Activated naive CD4-positive, alpha-beta T cell treated with Interleukin-2 at 50 U/mL for 16 hours (primary cell): ENCODE data around the gene TFCP2.

Source experiments
- DNase-seq: peaks from one replicate; pipeline ENCODE4 v3.0.0-alpha.2; 2020

Gene TFCP2

DNA sequence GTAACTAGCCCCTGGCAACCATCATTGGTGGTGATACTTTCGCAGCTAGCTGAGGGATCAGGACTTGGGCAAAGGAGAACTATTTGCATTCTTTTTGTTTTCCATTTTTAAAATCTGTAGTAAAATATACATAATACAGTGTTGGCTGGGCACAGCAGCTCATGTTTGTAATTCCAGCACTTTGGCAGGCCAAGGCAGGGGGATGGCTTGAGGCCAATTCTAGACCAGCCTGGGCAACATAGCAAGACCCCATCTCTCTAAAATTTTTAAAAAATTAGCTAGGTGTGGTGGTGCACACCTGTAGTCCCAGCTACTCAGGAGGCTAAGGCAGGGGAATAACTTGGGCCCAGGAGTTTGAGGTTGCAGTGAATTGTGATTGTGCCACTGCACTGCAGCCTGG lies 20.0 kb downstream of the TFCP2 start:
- DNase-seq: no peak

DNA sequence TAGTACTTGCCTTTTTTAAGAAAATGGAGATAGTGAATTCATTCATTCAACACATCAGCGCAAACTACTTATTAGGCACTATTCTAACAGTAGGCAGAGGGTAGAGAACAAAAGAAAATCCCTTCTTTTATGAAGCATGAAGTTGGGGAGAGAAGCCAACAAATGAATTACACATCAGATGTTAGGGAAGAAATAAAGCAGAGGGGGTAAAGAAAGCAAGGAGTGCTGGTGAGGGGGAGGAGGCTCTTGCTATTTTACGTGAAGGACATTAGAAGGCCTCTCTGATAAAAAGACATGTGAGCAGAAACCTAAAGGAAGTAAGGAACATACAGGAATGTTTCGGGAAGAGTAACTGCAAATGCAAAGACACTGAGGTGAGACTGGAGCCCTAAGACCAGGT lies 22.2 kb downstream of the TFCP2 start:
- no peak for DNase-seq

DNA sequence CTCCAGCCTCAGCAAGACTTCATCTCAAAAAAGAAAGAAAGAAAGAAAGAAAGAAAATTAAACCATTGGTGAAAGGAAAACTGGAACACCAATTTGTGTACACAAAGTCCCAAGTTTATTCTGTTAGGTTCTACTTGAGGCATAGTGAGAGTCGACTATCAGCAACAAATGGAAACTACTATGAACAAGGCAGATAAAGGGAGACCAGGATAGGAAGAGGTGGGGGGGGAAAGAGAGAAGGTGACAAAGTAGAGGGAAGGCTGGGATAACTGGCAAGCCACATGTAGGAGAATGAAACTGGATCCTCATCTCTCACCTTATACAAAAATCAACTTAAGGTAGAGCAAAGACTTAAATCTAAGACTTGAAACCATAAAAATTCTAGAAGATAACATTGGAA lies 25.6 kb downstream of the TFCP2 start:
- DNase-seq: no peak

DNA sequence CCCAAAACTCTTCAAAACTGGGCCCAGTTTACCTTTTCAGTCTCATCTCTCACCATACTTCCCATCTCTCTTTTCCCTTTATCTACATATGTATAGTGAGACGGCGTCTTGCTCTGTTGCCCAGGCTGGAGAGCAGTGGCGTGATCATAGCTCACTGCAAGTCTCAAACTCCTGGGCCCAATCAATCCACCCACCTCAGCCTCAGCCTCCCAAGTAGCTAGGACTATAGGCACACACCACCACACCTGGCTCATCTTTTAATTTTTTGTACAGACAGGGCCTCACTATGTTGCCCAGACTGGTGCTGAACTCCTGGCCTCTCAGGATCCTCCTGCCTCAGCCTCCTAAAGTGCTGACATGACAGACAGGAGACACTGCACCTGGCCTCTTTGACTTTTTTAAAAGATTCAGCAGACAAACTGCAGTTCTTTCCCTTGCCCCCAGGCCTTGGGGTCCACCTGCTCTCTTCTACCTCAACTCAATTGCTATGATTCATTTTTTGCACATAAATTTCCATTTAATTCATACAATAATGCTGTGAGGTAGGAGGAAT lies 33.6 kb downstream of the TFCP2 start:
- DNase-seq: no peak

DNA sequence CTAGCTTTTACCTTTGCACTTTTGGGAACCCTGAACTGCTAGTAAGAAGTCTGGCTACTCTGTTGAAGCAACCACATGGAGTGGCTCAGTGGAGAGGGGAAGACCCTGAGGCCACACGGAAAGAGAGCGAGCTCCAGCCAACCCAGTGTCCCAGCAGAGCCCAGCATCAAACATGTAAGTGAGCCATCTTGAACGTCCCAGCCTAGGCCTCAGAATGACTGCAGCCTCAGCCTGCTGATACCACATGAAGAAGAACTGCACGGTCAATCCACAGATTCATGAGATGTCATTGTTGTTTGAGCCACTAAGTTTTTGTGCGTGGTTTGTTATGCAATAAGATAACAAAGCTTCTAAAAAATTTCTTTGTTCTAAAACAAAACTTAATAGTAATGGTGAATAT lies 40.2 kb downstream of the TFCP2 start:
- DNase-seq: no peak

DNA sequence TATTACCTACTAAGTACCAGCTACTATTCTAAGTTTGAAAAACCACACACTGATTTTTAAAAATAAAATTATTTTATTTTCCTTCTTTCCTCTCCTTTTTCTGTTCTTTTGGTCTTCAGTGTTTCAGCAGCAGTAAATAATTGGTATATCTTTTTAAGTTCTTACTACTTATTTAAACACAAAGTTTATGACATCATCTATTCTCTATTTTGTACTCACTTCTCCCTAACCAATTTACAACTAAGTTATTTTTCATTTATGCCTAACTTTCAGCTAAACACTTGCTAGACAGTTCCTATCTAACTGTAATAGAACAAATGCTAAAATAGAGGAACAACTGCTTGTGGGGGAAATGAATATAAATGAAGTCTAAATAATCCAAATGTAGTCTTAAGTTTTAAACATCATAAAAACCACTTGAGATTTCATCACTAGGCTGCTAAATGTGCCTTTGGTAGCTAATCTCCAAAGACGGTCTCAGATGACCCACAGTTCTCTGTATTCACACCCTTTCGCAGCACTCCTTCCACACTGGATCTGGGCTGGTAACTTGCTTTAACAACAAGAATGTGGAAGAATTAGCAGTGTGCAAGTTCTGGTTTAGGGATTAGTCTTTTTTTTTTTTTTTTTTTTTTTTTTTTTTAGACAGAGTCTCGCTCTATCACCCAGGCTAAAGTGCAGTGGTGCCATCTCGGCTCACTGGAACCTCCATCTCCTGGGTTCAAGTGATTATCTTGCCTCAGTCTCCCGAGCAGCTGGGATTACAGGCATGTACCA lies 41.0 kb downstream of the TFCP2 start:
- DNase-seq: no peak

DNA sequence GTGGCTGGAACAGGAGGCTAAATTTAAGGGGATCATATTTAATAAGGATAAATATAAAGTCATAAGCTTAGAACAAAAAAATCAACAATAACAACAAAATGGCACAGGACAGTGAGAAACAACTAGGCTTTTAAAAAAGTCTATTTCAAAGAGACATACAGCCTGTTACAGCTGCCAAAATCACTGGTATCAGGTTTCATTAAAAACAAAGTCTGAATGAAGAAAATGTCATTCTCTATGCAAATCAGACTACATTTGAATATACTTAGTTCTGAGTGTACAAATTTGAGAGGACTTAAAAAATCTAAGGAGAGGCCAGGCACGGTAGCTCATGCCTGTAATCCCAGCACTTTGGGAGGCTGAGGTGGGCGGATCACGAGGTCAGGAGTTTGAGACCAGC lies 44.0 kb downstream of the TFCP2 start:
- no peak for DNase-seq

DNA sequence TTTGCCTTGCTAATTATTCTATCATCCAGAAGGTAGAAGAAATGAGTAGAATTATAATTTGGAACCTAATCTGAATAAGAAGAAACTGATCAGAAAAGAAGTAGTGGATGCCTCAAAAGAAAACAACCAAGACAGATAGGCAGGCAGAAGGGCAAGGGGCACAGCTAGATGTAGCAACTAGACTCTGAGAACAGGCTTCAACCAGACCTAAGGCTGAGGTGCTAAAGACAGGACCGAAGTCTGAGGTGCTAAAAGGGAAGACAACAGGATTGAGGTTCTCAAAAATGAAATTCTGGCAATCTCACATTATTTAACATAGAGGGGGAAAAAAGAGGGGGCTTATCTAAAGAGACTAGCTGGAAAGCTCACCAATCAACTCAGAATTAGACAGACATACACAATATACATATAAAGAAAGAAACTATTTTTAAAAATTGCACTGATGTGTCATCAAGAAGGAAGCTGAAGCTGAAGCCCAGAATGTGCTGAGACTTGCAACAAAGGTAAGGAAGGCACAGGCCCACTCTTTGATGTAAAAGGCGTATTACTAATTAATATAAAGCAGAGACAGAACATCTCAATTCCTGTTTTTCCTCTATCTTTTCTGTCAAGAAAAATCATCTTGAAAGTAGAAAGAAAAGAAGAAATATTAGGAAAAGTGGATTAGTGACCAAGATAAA lies 45.7 kb downstream of the TFCP2 start:
- no peak for DNase-seq

DNA sequence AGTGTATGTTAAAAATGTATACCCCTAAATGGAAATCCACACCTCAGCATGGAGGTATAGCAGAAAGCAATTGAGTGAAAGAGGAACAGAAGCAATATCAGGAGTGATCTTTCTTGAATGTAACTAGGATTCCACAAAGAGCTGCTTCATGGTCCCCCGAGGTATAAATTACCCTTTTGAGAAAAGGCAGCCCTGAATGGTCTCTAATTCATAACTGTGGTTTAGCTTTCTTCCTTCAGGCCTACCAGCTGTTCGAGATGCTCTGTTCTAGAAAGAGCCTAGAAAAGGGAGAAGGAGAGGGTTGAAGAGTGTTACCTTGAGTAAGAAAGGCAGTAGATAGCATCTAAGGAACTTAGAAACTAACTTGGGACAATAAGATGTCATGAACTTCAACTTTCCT lies 46.6 kb downstream of the TFCP2 start:
- no peak for DNase-seq

DNA sequence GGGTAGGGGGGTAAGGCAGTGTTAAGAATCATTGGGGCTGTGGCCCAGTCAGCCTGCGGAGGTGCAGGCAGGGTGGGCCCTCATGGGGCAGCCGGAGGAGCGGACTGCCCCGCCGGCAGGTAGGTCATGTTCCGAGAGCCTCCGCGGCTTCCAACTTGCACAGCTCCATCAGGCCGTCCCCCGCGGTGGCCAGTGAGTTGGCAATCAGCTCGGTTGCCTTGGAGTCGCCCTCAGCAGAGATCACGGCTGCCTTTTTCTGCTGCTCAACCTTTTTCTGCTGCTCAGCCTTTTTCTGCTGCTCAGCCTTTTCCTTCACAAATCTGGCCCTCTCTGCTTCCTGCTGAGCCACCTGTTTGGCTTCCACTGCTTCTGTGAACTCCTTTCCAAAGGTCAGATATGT lies 48.4 kb downstream of the TFCP2 start:
- DNase-seq: no peak

DNA sequence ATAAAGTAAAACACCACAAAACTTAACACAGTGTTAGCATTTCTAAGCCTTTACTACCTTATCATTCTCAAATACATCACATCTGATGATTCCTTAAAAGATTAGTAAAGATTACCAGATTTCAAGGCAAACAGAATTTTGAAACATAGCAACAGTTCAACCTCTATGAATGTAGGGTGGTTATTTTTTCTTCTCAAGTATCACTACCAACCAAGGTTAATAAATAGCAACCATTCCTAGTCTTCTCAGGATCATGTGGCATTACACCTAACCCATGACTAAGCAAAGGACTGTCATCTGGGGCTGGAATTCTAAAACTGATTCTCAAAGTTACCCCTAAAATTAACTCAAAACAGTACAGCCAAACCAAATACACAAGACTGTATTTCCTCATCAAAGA lies 50.1 kb downstream of the TFCP2 start:
- no peak for DNase-seq

DNA sequence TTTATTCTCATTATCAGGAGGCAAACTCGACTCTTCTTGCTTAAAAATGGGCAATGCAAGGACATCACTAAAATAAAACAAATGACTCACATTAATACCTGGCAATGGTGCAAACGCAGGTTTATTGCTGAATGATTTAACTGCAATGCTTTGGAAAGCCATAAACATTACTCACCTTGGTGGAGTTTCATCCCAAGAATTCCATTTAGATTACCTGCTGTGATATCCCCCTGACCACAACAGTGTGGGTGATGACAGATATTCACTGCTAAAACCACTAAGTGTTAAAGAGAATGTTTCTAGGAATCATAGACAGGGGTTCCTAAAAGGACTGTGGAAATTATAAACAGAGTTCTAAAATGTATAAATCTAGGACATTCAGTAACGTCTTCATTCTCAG lies 54.2 kb downstream of the TFCP2 start:
- DNase-seq: no peak

DNA sequence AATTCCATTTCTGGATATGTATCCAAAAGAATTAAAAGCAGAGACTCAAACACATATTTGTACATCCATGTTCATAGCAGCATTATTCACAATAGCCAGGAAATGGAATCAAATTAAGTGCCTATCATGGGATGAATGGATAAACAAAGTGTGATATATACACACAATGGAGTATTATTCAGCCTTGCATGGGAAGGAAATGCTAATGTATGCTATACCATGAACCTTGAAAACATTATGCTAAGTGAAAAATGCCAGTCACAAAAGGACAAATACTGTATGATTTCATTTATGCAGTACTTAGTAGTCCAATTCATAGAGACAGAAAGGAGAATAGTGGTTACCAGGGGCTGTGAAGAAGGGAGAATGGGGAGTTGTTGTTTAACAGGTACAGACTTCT lies 57.4 kb downstream of the TFCP2 start:
- DNase-seq: no peak

DNA sequence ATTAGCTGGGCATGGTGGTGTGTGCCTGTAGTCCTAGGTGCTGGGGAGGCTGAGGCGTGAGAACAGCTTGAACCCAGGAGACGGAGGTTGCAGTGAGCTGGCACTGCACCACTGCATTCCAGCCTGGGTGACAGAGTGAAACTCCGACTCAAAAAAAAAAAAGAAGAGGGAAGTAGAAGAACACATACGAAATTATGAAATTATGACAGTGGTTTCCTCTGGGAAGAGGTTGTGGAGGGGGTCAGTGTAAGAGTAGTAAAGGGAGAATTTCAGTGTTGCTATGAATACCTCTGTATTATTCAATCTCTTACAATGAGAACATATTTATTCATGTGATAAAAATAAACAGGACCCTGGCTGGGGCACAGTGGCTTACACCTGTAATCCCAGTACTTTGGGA lies 64.8 kb downstream of the TFCP2 start:
- DNase-seq: no peak

DNA sequence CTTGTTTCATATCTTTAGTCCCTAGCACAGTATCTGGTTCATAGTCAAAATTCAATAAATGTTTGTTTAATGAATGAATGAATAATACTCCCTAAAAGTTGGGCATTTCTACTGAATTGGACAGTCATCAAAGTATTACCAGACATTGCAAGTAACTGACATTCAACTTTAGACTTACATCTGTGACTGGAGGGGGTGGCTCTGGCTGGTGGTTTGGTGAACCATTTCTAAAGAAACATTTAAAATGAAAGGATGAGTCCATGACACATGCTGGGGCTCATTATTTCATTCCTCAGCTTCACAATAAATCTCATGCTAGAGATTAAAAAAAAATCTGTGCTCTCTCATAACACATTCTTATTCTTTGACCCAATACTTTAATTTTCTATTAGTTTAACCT lies 69.0 kb downstream of the TFCP2 start:
- DNase-seq: no peak

DNA sequence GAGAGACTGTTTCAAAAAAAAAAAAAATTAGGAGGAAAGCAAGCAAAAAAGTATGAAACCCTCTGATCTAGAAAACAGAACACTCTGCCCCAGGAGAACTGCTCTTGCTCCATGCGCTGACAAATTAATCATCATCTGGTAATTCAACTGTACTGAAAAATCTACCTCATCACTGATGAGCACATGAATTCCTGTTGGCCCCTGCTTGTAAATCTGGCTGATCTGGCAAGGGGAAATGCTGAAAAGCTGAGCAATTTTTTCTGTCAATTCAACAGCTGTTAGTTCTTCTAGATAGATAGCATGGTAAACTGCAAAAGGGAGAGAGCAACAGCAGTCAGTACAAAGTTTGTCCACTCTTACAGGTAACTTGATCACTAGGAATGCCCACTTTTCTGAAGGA lies 74.3 kb downstream of the TFCP2 start:
- DNase-seq: no peak

DNA sequence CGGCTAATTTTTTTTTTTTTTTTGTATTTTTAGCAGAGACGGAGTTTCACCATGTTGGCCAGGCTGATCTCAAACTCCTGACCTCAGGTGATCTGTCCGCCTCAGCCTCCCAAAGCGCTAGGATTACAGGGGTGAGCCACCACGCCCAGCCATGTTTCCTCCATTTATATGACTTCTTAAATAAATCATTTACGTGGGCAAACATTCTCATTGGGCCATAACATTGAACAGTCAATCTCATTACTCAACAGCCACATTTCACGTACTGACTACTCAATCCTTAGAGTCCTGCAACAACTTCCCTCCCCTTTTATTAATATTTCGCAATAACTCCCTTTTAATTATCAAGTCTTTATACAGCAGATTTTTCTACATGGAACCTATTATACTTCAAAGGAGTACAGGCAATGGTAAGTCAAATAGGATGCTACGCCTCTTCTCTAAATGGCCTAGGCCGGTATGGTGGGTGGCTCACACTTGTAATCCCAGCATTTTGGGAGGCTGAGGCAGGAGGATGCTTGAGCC lies 82.2 kb downstream of the TFCP2 start:
- no peak for DNase-seq

DNA sequence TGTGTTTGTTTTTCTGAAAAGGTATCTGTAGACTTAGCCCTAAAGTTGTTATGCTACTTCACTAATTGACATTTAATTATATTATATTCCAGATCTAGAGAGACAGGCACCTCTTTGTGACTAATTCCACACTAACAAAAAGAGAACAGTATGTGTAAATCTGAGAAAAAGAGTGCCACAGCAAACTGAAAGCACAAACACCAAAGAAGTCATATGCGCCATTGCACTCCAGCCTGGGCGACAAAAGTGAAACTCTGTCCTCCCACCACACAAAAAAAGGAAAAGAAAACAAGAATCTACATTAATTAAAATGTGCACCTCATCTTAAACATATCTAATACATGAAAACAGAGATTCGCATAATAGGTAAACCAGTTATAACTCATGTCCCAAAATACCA lies 85.1 kb downstream of the TFCP2 start:
- DNase-seq: peak; percentile 36

DNA sequence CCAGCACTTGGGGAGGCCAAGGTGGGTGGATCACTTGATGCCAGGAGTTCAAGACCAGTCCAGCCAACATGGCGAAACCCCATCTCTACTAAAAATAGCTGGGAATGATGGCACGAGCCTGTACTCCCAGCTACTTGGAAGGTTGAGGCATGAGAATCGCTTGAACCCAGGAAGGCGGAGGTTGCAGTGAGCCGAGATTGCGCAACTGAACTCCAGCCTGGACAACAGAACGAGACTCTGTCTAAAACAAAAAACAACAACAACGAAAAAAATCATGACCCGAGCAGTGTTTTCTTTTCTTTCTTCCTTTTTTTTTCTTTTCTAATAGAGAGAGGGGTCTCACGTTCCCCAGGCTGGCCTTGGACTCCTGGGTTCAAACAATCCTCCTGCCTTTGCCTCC lies 86.0 kb downstream of the TFCP2 start:
- DNase-seq: no peak

DNA sequence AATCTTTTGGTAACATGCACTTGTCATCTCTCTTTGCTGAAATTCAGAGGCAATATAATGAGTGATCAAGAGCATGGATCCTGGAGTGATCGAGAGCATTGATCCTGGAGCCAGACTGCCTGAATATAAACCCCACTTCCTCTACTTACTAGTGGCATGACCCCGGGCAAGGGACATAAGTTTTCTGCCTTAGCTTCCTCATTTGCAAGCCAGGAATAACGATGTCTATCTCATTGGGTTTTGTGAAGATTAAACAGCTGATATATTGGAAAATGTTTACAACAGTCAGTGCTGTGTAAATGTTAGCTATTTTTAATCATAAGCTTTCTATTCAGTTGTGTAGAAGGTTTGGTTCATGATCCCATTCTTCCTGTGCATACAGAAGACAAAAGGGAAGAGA lies 87.2 kb downstream of the TFCP2 start:
- DNase-seq: no peak

DNA sequence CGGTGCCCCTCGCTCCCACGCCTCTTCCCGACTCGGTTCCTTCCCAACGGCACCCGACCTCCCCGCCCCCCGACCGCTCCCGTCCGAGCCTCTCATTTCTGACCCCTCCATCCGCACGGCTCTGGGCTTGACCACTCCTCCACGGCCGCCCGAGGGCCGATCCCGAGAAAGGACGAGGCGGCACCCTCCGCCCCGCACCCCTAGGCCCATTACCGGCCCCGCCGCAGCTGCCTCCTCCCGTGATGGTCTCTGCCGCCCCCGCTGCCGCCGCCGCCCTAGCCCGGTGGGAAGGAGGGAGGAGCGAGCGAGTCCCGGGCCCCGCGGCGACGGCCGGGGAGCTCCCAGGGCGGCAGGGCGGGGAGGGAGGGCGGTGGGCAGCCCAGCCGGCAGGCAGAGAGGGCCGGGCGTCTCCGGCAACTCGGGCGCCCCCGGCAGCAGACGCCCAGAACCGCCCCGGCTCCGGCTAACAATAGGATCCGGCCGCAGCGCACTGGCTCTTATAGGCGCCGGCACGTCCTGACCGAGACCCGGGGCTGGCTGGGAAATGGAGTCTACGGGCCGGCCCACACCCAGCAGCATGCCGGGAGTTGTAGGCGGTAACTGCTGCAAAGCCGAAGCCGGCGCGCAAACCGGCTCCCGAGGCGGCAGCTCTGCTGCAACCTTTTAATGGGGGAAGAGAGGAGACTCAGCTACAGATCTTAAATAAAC lies 89.7 kb downstream of the TFCP2 start, which contains the start of gene CSRNP2:
TSS of gene CSRNP2 (minus strand) at position 471 of the 708 bp plus-strand sequence. CDS start 7,035 bp downstream, outside the sequence.
- DNase-seq: peak; percentile 95

DNA sequence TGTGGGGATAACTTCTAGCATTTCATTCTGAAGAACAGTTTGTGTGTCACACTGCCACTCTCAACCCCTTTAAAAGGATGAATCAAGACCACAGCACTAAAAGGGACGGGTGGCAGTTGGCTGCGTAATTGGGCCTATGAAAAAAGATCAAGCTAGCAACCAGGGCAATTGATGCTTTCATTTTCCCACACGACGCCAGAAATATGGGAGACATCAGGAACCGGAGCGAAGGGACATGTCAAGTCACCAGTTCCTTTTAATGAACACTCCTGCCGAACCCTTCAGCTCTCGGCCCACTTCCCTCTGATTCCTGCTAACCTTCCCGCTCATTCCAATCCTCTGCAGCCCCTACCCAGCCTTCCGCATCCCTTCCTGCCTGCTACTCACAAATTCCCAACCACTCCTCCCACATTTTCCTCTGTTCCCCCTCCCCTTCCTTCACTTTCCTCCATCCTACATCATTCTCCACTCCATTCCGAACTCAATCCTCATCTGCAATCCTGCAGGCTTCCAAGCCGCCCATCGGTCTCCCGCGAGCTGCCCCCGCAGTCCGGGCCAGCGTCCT lies 90.3 kb downstream of the TFCP2 start:
- DNase-seq: peak; percentile 27

DNA sequence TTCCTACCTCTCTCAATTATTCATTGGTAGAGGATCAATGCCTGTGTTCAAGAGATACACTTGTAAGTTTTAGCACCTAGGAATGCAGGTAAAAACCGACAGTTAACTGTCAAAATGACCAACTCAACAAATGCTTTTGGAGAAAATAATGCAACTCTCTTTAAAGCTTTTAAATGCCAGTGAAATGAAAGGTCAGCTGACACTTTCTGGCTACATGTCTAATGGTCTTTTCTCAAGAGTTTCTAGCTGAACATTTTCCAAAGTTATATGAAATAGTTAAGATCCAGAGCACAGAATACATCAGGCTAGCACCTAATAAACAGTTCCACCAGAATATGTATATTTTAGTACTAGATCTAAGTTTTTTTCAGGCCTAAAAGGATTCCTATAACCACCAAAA lies 91.5 kb downstream of the TFCP2 start:
- no peak for DNase-seq
